ENCODE results near the gene FCER2.

The FCER2 gene

DNA sequence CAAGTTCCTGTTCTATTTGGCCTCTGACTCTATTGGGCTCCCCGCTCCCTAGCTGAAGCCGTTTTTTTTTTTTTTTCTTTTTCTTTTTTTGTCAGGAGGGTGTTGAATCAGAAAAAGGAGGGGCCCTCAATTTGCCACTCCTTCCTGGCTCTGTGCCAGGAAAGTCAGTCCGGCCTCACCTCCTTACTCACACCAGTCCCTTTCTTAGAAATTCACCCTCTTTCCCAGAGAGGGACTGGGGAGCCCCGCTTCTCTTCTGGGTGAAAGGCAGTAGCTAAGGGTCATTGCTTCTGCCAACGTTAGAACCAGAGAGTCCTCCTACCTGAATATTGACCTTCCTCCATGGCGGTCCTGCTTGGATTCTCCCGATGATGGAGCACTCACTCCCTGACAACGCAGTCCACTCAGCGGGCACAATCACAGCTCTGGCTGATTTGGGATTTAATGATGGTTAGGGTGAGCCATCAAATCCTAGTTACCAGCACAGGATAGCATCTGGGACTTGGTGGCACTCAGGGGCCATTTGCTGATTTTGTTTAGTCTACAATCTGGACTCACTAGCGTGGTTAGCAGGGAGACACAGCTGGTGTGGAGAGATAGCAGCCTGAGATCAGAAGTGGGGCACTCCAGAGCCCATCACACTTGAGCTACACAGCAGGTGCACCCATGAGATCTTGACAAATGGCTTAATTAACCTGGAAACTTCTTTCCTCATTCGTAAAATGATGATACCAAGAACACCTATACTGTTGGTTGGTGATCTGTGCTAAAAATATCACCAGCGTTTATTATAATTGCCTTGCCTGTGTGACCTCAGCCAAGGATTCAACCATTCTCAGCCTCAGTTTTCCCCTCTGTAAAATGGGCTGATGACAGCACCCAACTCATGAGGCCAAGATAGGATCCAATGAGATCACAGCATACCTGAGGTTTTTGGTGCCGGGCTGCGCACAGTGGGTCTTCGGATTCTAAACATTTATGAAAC, 2.2 kb downstream of the FCER2 start:
- DNase-seq = no peak

DNA sequence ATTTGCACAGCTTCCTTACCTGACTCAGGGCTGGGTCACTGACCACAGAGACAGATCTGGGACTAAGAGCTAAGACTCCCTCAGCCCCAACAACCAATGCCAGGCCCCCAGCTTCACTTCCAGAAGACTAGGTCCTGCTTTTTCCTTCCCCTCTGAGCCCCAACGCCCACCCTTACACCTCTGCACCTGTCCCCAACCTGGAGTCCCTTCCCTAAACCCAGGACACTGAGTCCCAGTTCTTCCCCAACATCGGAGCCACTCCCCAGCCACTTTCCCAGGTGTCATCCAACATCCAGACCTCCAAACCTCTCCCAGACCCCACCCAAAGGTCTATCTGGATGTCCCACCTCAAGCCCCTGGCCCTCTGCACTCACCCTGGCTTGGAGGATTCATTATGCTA, 2.9 kb downstream of the FCER2 start:
- no peak for DNase-seq

DNA sequence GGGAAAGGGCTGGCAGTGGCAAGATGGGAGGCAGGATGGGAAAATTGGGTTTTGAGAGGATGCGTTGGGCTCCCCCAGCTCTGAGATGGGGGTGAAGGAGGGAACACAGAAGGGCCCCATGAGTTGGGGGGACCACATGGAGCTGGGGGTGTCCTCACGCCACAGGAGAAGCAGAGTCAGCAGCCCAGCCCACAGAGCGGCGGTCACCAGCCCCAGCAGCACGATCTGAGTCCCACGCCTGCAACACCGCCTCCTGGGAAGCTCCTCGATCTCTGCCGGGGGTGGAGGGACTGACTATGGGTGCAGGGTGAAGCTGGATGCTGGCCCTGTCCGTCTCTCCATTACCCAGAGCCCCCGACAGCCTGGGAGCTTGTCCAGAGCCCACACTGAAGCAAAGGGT, 3.3 kb downstream of the FCER2 start:
- no peak for DNase-seq

DNA sequence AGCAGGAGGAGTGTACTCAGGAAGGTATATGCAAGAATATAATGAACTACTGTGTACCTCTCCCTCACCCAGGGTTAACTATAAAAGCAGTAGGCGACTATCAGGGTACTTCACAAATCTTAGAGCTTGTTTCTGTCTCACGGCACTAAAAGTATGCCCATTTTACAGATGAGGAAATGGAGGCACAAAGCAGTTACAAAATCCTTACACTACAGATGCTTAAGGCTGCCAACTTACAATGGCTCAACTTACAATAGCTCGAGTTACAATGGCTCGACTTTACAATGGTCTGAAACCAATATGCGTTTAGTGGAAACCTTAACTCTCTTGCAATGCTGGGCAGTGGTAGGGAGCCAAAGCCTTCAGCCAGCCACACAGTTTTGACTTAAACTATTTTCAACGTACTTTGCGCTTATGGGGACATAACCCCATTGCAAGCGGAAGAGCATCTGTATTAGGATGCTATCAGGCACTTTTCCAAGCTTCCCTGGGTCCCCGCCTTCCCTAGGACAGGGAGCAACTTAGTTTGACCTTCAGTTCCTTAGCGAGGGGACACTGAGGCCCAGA, 4.1 kb downstream of the FCER2 start:
- DNase-seq = no peak

DNA sequence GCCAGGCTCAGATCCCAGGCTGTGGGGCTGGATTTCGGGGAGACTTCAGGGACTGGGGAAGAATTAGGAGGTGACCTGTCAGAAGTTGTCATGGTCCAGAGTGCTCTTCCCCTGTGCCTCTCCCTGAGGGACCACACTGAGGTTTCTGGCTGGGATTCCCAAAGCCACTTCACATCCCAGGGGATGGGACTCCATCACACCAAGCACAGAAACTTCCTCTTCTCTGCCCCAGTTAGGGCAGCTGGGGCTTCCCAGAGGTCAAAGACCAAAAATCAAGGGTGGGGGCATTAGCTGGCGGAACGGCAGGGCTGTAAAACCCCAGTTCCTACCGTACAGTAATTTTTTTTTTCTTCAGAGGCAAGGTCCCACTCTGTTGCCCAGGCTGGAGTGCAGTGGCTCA, 7.4 kb downstream of the FCER2 start:
- DNase-seq = no peak

DNA sequence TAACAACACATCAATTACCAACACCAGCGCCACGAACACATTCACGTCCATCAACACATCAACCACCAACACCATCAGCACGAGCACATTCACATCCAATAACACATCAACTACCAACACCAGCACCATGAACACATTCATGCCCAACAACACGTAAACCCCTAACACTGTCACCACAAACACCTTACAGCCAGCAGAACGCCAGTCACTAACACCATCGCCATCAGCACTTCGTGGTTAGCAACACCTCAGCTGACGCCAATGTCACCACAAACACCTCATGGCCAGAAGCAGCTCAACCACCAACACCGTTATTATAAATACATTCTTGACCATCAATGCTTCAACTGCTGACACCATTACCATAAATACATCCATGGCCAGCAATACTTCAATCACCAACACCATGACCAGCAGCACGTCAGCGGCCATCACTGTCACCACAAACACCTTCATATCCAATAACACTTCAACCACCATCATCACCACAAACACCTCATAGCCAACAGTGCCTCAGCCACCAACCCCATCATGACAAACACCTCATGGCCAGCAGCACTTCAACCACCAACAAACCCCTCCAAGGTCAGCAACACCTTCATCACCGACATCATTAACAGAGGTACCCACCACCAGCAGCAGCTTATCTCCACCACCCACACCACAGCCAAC, 9.4 kb downstream of the FCER2 start:
- DNase-seq = no peak

DNA sequence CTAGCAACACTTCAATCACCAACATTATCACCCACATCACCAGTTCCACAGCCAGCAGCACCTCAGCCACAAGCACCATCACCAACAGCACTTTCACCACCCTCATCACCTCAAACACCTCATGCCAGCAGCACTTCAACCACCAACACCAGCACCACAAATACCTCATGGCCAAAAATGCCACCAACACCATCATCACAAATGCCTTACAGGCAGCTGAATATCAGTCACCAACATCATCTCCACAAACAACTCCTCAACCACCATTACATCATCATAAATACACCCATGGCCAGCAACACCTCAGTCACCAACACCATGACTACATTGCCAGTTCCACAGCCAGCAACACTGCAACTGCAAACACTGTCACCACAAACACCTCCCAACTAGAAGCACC, 10.4 kb downstream of the FCER2 start:
- no peak for DNase-seq

DNA sequence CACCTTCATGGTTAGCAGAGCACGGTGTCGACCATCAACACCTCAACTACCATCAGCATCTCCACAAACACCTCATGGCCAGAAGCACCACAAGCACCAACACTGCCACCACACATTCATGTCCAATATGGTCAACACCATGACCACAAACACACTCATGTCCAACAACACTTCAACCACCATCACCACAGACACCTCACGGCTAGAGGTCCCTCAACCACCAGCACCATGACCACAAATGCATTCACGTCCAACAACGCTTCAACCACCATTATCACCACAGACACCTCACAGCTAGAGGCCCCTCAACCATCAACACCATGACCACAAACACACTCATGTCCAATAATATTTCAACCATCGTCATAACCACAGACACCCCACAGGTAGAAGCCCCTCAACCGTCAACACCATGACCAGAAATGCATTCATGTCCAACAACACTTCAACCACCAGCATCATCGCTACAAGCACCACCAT, 11.1 kb downstream of the FCER2 start:
- no peak for DNase-seq

DNA sequence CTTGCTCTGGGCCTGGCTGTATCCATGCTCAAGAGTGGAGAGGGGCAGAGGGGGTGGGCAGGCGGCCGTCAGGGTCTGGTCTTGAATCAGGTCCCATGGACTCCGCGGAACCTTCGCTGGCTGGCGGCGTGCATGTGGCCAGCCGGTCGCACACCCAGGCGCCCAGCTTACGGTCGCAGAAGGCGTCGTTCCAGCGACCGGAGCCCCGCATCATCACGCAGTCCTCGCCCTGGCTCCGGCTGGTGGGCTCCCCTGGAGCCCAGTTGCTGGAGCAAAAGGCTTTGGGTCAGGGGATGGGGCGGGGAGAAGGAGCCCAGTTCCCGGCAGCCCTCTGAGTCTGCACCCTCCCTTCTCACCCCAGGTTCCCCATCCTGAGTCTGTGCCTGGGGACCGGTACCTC, 12.8 kb downstream of the FCER2 start:
- DNase-seq = no peak

DNA sequence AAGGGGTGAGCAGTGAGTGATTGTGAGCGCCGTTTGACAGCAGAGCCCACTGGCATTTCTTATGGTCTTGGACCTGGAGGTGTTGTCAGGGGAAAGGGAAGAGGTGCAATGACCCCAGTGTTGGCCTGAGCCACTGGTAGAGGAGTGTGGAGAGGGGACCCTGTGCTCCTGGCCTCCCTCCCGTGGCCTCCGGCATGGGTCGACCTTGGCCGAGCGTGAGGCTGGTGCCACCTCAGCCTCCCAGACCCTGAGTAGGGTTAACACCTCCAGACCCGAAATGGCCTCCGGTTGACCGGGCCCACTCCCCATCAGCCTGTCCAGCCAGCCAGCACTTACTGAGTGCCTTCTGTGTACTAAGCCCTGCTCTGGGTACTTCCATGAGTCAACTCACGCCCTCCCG, 14.8 kb downstream of the FCER2 start:
- no peak for DNase-seq

DNA sequence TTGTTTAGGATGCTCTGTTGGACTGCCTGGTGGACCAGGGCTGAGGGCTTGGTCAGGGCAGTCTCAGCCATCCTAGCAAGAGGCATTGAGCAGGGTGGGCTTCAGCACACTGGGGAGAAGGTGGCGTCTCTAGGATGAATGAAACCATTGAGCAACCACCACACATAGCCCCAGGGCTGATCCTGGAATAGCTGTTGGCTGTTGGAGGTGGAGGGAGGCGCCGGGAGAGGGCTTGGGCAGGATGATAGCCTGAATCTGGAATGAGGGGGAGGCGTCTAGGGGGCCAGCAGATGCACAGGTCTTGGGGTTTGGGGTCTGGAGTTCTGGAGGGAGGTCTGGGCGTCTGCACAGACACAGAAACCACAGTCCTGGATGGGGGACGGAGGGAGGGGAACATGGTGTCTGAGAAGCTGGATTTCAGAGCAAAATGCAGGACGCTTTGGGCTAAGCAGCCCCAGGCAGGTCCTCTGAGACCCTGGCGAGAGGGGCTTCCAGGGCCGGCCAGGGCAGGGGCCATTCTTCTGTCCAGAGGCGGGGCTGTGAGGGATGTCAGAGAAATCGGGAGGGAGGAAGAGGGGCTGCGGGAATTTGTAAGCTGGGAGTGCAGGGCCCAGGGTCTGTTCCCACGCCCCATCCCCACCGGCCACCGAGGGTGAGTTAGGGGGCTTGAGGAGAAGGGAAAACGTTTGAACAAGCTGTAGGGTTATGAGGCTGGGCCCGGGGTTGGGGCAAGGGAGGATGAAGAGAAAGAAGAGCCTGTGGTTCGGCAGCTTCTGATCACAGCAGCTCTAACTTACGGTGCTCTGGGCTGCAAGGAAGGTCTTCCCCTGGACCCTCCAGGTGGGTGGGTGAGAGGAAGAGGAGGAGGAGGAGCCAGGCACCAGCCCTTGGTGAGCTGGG, 16.1 kb downstream of the FCER2 start:
- no peak for DNase-seq

DNA sequence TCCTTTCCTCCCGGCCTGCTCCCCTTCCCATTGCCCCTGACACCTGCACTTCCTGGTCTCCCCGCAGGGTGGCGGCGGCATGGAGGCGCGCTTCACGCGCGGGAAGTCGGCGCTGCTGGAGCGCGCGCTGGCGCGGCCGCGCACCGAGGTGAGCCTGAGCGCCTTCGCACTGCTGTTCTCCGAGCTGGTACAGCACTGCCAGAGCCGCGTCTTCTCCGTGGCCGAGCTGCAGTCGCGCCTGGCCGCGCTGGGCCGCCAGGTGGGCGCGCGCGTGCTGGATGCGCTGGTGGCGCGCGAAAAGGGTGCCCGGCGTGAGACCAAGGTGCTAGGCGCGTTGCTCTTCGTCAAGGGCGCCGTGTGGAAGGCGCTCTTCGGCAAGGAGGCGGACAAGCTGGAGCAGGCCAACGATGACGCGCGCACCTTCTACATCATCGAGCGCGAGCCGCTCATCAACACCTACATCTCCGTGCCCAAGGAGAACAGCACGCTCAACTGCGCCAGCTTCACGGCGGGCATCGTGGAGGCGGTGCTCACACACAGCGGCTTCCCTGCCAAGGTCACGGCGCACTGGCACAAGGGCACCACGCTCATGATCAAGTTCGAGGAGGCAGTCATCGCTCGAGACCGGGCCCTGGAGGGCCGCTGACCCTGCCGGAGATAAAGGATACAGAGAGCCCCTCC, 19.6 kb downstream of the FCER2 start:
- no peak for DNase-seq

DNA sequence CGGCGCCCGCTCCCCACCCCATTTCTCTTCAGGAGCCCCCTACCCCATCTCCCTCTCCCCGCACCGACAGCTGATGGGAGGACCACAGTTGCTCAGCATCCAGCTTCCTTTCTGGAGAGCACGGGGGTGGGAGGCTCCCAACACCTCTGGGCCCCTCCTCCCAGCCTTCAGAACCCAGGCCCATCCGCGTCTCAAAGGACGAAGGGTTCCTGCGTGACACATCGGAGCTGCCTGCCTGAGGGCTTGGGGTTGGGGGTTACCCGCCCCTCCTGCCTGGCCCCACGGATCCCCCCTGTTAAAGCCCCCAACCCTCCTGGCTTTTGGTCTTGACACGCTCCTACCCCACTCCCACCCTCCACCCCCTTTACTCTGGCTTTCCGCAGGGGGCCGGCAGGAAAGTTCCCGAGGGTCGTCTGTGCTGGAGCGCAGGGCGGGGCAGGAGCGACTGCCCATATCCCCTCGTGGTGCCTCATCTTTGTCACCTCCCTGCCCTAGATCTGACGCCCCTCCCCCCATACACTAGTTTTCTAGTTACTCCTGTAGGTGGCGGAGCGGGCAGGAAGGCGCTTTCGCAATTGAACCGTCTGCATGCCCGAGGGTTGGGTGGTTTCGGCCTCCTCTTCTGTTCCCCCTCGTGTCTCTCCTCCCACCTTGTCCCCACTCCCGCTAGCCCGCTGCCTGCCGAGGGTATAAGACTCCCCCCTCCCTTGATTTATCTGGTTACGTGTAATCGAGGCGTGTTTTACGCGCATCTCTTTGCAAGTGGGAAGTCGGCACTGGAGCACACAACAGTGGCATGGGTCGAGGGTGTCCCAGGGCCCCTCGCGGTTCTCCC, 20.4 kb downstream of the FCER2 start:
- DNase-seq = no peak

DNA sequence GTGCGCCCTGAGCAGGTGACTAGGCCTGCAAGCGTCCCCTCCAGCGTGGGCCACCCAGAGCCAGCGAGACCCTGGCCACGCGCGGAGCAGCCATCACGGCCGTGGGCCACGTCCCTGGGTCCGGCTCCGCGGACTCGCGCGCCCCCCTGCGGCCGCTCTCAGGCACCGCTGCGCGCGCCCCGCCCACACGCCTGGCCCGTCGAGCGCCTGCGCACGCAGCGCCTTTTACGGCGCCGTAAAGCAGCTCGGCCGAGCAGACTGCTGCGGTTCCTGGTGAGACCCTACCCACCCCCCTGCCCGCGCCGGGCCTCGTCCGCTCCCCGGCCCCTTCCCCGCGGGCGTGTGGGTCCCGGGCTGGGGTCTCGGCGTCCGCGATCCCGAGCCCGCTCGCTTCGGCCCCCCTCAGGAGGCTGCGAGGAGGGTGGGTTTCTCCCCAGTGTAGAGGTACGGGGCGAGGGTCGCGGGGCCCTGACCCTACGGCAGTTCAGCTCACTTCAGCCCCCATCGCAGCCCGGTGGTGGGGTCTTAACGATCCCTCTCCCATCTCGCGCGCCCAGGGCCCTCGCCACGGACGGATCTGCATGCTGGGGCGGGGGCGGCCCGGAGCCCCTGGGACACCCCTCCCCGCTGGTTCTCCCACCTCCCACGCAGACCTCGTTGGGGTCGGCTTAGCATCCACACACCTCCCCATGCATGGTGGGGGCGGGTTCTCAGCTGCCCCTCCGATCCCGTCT, 21.2 kb downstream of the FCER2 start, which contains the start of gene TRAPPC5:
TRAPPC5 (plus strand) TSS at position 228 of the 734 bp plus-strand sequence. CDS start 1,421 bp downstream, outside the sequence.
- peak; percentile 78 for DNase-seq

DNA sequence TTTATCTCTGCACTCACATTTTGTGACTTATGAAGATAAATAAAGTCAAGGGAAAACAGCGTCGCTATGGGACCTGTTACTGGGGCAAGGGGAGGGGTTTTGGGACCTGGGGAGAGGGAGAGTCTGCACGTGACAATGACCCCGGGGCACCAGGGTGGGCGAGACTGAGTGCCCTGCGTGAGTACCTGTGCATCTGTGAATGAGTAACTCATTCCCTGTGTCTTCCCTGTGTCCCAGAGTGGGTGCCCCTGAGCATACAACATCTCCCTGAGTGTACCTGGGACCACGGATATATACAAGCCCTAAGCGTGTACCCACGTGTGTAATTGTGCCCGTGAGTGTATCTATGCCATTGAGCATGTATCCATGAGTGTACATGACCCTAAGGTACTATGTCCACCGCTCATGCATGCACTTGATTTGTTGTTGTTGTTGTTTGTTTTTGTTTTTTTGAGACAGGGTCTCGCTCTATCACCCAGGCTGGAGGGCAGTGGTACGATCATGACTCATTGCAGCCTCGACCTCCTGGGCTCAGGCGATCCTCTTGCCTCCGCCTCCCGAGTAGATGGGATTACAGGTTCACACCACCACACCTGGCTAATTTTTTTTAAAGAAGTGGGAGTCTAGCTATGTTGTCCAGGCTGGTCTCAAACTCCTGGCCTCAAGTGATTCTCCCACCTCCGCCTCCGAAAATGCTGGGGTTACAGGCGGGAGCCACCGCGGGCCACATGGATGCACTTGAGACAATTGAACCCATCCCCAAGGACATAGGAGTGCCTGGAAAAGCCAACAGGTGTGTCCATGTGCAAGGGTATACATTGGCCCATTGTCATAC, 21.9 kb downstream of the FCER2 start:
- DNase-seq = no peak

DNA sequence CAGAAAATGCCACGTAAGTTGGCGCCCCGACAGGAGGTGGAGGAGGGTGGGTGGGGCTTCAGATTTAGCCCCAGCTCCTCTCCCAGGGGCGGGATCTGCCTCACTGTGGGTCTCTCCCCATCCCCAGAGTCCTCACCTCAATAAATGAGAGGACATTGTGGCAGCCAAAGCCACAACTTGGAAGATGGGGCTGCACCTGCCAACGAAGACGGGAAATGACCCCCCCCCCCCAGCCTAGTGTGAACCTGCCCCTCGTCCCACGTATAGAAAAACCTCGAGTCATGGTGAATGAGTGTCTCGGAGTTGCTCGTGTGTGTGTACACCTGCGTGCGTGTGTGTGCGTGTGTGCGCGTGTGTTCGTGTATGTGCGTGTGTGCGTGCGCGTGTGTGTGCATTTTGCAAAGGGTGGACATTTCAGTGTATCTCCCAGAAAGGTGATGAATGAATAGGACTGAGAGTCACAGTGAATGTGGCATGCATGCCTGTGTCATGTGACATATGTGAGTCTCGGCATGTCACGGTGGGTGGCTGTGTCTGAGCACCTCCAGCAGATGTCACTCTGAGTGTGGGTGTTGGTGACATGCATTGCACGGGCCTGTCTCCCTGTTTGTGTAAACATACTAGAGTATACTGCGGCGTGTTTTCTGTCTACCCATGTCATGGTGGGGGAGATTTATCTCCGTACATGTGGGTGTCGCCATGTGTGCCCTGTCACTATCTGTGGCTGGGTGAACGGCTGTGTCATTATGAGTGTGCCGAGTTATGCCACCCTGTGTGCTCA, 22.8 kb downstream of the FCER2 start:
- DNase-seq = no peak

DNA sequence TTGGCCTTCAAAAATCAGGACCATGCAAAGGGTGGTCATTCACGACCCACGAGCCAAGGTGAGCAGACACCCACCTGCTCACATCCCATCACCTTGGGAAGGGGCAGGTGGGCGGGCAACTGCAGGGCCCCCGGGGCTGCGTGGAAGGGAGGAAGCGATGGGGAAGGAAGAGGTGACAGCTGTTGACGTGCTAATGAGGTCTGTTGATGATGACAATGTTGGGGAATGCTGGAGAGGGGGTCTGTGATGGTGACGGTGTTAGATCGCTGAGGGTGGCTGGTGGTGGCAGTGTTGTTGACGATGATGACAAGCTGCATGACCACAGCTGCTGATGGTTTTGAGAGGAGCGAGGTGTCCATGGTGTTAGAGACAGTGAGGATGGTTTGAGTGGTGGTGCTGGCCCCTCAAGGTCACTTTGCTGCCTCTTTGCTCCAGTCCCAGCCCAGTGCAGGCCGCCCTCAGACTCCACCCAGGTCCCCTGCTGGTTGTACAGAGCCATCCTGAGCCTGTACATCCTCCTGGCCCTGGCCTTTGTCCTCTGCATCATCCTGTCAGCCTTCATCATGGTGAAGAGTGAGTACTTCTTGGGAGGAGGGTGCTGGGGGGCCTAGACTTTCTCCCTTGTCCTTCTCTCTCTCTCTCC, 24.1 kb downstream of the FCER2 start:
- no peak for DNase-seq

DNA sequence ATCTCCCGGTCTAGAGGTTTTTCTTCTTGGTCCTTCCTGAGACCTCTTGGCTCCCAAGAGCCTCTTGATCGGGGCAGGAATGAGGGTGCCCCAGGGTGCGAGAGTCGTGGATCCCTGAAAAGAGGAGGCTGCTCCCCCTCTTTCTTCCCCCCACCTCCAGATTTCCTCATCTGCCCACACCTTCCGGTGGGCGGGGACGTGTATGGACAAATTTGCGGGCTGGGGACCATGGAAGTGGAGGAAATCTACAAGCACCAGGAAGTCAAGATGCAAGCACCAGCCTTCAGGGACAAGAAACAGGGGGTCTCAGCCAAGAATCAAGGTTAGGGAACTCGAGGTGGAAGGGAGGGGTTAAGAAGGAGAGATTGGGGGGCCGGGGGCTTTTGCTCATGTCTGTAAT, 25.1 kb downstream of the FCER2 start, which contains the start of gene MCEMP1:
MCEMP1 (plus strand) TSS at position 237 of the 400 bp plus-strand sequence; CDS start at position 268, 31 bp downstream.
- DNase-seq = no peak
